22Rv1 (cell line): ENCODE measurements around the gene KBTBD12.

Experiments used
- ZFX ChIP-seq: fragments of 450-650 bp; IDR thresholded peaks from 2 replicates; pipeline ENCODE4 v1.6.1; 2017; ENCODE audit warnings: antibody characterized with exemption, borderline replicate concordance
- TF ChIP-seq, protein P1 (sequence below): fragments of 450-650 bp; IDR thresholded peaks from 2 replicates; pipeline ENCODE4 v1.5.1; 2017; ENCODE audit warnings: mild to moderate bottlenecking

DNA sequence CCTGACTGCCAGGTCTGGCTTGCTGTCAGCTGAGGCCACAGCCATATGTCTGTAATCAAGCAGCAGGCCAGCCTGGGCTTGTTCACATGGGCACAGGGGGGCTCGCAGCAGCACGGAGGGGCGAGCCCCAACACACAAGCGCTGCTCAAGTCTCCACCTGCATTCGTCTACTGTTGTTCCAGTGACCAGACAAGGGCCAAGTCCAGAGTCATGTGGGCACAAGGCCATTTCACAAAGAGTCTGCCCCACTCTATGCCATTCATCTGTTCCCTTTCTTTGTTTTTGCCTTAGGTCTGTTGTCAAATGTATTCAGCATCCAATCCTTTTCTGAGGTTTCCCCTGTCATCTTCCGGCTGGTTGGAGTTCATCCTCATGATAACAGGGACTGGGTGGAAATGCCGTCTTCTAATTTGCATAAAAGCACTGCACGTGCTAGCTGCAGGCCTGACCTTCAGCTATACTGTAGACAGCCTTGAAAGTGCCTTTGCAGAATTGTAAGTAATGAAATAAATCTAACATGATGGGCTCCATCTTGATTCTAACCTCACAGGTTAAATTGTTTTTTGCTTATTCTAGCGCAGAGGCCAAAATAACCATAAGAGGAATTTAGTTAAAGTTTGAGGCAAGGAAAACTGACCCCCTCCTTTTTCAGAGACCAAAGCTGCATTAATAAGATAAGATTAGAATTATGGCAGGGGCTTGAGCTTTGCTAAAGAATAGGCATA lies 28.6 kb upstream of the KBTBD12 start:
- TF ChIP-seq, protein P1, sequence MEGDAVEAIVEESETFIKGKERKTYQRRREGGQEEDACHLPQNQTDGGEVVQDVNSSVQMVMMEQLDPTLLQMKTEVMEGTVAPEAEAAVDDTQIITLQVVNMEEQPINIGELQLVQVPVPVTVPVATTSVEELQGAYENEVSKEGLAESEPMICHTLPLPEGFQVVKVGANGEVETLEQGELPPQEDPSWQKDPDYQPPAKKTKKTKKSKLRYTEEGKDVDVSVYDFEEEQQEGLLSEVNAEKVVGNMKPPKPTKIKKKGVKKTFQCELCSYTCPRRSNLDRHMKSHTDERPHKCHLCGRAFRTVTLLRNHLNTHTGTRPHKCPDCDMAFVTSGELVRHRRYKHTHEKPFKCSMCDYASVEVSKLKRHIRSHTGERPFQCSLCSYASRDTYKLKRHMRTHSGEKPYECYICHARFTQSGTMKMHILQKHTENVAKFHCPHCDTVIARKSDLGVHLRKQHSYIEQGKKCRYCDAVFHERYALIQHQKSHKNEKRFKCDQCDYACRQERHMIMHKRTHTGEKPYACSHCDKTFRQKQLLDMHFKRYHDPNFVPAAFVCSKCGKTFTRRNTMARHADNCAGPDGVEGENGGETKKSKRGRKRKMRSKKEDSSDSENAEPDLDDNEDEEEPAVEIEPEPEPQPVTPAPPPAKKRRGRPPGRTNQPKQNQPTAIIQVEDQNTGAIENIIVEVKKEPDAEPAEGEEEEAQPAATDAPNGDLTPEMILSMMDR, result no peak
- TF ChIP-seq ZFX, result no peak
